Right lung (tissue), 10 donors: ENCODE results near the gene ZNF667. TPM values are rescaled to one million over a fixed set of nuclear protein-coding genes. Genes with fewer than 3 reads are reported as not detected.

Experiments
- DNase-seq, 2 donors: peaks; one replicate each; pipeline ENCODE4 v3.0.0-alpha.2; 2013
- long read RNA-seq, 8 donors: transcript quantifications; one replicate each; lab custom pipeline, GENCODE V29; 2026
- polyA plus RNA-seq, 5 donors: library from polyadenylated mRNA; unstranded; fragments of 120-200 nt; gene quantifications; one replicate each; pipeline versions ENCODE4 v1.2.1 to v1.2.3, GENCODE V29; 2013; ENCODE audit warnings: inconsistent platforms in 1 of 5, low replicate concordance in 1 of 5; ENCODE audit not compliant: insufficient read length in 5 of 5, insufficient read depth in 1 of 5

The ZNF667 gene
- polyA plus RNA-seq, result 10 to 100 TPM; 10.9 to 21.3 (median 18.7) TPM
- long read RNA-seq, donor 1, partial matches to known transcripts, result 41 of 43 reads
- long read RNA-seq, donor 1, other reads (novel, unspliced or antisense), result 0 of 43 reads
- long read RNA-seq, donor 2, partial matches to known transcripts, result 0 of 2 reads
- long read RNA-seq, donor 2, other reads (novel, unspliced or antisense), result 0 of 2 reads
- long read RNA-seq, donor 3, partial matches to known transcripts, result 25 of 29 reads
- long read RNA-seq, donor 3, other reads (novel, unspliced or antisense), result 0 of 29 reads
- long read RNA-seq, donor 4, partial matches to known transcripts, result 34 of 37 reads
- long read RNA-seq, donor 4, other reads (novel, unspliced or antisense), result 0 of 37 reads
- long read RNA-seq, donor 5, partial matches to known transcripts, result 83 of 84 reads
- long read RNA-seq, donor 5, other reads (novel, unspliced or antisense), result 0 of 84 reads
- long read RNA-seq, donor 6, partial matches to known transcripts, result 33 of 37 reads
- long read RNA-seq, donor 6, other reads (novel, unspliced or antisense), result 0 of 37 reads
- long read RNA-seq, donor 7, partial matches to known transcripts, result 77 of 80 reads
- long read RNA-seq, donor 7, other reads (novel, unspliced or antisense), result 0 of 80 reads
- long read RNA-seq, donor 8, partial matches to known transcripts, result 15 of 15 reads
- long read RNA-seq, donor 8, other reads (novel, unspliced or antisense), result 0 of 15 reads

DNA sequence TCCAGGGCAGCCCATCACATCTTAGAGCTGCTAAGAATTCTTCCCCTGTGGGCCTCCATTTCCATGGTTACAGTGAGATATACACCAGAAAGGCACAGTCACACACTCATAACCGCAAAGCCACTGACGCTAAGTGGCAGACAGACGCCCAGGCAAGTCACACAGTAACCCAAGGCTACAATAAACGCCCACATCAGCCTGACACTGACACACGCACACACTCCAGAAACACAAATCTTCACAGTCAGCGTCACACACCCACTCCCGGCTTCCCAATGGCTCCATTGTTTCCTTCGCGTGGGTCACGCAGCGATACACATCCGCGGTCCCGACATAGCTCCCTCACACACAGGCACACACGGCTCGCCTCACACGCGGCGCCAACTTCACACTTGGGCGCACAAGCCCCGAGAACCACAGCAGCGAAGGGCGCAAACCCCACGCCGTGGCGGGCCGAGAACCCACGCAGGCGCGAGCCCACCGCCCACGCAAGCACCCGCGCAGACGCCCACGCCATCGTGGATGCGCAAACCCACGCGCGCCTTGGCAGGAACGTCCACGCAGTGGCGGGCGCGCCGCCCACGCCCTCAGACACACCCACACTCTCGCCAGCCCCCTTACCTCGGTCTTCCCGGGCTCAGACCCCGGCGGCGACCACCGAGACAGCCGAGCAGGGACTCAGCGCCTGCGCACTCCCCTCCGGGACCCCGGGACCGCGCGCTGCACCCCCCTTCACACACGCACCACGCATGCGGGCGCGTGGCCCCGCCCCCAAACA lies at the start of gene ZNF667:
TSS of gene ZNF667 (minus strand) at position 695 of the 778 bp plus-strand sequence. CDS start 14,975 bp downstream, outside the sequence.
- DNase-seq, result peak; percentile 38 to 42

DNA sequence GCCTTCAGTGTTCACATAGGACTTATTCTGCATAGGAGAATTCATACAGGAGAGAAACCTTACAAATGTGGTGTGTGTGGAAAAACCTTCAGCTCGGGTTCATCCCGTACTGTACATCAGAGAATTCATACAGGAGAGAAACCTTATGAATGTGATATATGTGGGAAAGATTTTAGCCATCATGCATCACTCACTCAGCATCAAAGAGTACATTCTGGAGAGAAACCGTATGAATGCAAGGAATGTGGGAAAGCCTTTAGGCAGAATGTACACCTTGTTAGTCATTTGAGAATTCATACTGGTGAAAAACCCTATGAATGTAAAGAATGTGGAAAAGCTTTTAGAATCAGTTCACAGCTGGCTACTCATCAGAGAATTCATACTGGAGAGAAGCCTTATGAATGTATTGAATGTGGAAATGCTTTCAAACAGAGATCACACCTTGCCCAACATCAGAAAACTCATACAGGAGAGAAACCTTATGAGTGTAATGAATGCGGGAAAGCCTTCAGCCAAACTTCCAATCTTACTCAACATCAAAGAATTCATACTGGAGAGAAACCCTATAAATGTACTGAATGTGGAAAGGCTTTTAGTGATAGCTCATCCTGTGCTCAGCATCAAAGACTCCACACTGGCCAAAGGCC lies 48.2 kb upstream of the ZNF667 start:
- no peak for DNase-seq

DNA sequence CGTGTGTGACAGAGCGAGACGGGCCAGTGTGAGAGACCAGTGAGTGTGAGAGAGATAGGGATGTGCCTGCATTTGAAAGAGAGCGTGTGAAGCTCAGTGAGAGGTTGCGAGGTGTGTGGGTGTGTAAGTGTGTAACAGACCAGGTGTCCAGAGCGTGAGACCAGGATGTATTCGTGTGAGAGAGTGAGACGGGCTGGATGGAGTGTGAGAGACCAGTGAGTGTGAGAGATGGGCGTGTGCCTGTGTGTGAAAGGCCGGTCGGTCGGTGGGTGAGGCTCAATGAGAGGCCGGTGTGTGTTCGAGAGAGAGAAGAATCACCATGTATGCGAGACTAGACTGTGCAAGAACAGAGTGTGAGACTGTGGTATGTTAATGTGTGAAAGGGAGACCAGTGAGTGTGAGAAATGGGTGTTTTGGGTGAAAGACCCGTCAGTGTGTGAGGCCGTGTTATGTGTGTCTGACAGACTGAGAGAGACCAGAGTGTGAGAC lies 31.2 kb upstream of the ZNF667 start:
- DNase-seq, result no peak

DNA sequence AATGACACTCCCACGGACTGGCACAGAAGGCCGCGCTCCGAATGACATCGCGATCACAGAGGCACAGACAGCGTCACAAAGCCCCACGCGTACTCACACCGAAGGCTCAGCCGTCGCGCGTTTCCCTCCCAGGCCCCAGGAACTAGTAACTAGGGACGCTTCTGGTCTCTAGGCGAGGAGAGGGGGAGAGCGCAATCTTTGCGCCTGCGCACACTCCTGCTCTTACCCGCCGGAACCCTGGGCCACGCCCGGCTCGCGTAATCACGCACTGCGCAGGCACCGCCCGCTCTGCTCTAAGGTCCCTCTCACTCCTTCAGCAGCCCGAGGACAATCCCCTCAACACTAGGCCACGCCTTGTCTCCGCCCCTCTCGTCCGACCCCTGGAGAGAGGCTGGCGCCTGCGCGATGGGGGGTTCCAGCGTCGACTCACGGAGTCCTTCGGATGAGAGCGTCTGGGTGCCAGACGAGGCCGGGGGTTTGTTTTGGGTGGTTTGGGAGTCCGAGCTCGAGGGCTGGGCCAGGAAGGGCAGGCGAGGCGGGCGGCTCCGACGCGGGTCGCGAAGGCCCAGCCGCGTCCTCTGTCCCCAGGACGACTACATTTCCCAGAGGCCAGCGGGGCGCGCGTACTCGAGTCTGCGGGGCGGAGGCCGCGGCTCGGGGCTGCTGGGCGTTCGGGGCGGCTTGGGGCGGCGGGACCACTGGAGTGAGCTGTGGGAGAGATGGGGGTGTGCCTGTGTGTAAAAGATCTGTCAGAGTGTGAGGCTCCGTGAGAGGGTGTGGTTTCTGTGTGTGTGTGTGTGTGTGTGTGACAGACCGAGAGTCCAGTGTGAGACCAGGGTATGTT lies 30.5 kb upstream of the ZNF667 start, which contains the start of gene ZNF471:
TSS of gene ZNF471 (plus strand) at position 410 of the 844 bp plus-strand sequence. CDS start 3,717 bp downstream, outside the sequence.
- DNase-seq, result peak; percentile 98 to 99

DNA sequence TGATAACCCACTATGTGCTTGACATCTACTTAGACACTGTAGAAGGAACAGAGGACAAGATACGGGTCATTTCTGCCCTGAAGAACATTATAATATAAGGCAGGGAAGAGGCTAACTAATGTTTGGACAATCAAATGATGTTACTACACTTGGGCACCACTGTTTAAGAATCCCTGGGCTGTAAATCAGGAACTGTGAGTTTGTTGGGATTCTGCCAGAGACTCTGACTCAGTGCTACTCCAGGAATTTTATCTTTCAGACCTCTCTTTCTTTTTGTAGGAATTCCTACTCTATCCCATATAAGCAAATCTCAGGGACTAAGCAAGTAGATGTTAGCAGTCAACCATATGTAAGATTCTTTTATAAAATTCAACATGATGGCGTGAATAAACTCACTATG lies 27.4 kb upstream of the ZNF667 start:
- no peak for DNase-seq

DNA sequence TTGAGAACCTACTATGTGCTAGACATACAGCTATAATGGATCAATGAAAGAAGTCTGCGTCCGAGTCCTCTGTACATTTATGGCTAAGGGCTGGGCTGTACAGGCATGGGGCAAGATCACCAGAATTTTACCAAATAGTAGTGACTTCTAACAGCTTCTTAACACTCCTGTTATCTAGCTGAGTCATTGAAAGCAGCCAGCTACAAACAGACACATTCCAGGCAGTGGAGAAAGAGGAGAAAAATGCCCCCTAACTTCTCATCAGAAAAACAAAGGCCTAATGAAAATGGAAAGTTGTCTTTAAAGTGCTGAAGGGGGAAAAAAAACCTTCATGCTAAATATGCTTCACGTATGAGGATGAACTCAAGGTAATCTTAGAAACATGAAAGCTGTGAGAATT lies 14.3 kb upstream of the ZNF667 start:
- no peak for DNase-seq

DNA sequence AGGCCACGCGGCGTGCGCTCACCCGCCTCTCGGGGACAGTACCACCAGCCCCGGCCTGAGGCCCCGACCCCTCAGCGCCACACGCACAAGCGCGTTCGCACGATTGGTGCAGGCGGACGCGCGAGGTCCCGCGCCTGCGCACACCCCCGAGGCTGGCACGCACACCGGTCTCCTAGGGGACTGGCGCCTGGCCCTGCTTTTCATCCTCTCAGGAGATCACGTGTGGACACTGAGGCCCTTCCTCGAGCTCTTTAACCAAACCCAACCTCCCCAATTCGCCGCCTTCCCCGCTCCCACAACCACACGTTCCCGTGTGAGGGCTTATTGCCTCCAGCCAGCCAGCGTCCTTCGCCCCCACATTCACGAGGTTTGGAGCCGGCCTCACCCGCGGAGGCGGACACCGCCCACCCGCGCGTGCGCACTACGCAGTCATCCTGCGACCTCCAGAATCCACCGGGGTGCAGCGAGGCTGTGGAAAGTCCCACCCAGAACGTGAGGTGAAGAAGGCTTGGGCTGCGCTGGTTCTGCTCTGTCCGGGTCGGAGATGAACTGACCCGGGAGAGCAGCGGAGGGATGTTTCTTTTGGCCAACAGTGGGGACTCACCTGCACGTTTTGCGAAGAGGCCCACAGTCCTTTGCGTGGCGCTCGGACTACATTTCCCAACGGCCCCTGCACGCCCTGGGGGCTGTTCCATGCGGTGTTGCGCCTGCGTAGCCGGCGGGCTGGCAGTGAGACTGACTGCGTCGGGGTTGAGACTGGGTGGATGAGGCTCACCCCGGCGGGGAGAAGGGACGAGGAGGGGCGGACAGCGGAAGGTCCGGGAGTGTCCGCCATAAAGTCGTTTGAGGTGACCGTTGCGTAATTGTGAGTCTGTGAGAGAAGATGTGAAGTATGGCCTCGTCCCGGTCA lies 539 bp upstream of the ZNF667 start:
- peak; percentile 94 to 96 for DNase-seq

DNA sequence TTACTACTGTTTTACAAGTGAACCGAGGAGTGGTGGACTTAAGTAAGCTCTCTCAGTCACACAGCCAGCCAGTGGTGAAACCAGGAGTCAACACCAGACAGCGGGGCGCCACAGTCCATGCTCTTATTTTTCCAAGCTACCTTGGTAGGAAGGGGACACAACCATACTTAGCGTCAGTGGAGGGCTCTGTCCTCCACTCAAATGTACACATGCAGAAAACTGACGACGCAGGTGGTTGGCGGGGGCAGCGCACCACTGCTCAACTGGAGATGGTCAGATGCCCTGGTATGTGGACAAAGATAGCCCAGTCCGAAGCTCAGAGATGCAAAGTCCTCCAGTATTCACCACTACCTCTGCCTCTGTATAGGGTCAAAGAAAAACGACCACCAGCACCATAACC lies 1.1 kb downstream of the ZNF667 start:
- DNase-seq, result no peak

DNA sequence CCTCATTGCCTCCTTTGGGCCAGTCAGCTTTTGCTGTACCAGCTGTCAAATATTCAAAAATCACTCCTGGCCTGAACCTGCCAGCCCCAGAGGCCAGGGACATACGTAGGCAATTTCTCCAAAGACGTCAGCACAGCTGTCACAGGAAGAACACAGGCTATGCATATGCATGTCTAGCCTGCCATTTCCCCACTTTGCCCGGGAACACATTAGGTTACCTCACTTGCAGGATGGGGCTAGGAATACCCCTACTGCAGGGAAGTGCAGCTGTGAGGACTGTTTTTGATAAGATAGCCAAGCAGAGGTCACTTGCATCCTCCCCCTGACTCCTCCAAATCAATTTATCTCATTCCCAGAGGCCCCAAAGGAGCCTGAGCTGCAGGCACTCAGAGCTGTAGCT lies 2.8 kb downstream of the ZNF667 start:
- no peak for DNase-seq

DNA sequence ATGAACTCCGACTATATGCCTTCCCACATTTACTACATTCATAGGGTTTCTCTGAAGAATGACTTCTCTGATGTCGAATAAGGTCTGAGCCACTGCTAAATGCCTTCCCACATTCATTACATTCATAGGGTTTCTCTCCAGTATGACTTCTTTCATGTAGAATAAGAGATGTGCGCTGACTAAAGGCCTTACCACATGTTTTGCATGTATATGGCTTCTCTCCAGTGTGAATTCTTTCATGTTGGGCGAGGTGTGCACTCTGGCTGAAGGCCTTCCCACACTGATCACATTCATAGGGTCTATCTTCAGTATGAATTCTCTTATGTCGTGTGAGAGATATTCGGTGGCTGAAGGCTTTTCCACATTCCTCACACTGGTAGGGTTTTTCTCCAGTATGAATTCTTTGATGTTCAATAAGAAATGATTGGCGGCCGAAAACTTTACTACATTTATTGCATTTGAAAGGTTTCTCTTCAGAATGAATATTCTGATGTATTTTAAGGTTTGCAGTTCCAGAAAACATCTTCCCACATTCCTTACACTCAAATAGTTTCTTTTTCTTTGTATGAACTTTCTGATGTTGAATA lies 35.8 kb downstream of the ZNF667 start:
- DNase-seq, result no peak

DNA sequence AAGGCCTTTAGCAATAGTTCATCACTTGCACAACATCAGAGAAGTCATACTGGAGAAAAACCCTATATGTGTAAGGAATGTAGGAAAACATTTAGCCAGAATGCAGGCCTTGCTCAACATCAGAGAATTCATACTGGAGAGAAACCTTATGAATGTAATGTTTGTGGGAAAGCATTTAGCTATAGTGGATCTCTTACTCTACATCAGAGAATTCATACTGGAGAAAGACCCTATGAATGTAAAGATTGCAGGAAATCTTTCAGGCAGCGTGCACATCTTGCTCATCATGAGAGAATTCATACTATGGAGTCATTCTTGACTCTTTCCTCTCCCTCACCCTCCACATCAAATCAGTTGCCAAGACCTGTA lies 53.2 kb downstream of the ZNF667 start:
- DNase-seq, result no peak

DNA sequence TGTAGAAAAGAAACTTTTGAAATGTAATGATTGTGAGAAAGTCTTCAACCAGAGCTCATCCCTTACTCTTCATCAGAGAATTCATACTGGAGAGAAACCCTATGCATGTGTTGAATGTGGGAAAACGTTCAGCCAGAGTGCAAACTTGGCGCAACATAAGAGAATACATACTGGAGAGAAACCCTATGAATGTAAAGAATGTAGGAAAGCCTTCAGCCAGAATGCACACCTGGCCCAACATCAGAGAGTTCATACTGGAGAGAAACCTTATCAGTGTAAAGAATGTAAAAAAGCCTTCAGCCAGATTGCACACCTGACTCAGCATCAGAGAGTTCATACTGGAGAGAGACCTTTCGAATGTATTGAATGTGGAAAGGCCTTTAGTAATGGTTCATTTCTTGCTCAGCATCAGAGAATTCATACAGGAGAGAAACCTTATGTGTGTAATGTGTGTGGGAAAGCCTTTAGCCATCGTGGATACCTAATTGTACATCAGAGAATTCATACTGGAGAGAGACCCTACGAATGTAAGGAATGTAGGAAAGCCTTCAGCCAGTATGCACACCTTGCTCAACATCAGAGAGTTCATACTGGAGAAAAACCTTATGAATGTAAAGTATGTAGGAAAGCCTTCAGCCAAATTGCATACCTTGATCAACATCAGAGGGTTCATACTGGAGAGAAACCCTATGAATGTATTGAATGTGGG lies 53.7 kb downstream of the ZNF667 start:
- DNase-seq, result no peak

DNA sequence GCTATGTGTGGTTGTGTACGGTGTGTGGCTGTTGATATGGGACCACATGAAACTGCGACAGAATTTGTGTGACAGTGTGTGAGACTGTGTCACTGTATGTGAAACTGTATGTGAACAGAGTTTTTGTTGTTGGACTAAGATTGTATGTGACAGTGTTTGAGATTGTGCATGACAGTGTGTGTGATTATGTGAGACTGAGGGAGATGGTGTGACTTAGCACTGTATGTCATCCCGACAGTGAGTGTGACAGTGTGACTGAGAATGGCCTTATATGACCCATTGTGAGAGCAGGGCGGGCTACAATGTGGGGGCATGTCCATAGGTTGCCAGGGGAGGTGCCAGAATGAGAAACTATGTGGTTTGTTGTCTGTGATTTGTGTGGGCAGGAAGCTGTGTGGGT lies 72.1 kb downstream of the ZNF667 start:
- DNase-seq, result no peak

DNA sequence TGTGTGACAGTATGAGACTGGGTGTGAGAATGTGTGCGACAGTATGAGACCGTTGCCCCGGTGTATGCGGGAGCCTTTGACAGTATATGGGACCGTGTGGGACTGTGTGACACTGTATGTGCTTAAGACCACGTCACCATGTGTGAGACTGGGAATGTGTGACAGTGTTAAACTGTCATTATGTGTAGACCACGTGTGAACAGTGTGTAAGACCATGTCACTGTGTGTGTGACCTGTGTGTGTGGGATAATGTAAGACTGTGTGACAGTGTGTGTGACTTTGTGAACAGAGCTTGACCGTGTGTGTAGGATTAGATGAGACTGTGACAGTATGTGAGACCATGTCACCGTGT lies 72.5 kb downstream of the ZNF667 start:
- DNase-seq, result peak in 1 of 2 donors; percentile 6

DNA sequence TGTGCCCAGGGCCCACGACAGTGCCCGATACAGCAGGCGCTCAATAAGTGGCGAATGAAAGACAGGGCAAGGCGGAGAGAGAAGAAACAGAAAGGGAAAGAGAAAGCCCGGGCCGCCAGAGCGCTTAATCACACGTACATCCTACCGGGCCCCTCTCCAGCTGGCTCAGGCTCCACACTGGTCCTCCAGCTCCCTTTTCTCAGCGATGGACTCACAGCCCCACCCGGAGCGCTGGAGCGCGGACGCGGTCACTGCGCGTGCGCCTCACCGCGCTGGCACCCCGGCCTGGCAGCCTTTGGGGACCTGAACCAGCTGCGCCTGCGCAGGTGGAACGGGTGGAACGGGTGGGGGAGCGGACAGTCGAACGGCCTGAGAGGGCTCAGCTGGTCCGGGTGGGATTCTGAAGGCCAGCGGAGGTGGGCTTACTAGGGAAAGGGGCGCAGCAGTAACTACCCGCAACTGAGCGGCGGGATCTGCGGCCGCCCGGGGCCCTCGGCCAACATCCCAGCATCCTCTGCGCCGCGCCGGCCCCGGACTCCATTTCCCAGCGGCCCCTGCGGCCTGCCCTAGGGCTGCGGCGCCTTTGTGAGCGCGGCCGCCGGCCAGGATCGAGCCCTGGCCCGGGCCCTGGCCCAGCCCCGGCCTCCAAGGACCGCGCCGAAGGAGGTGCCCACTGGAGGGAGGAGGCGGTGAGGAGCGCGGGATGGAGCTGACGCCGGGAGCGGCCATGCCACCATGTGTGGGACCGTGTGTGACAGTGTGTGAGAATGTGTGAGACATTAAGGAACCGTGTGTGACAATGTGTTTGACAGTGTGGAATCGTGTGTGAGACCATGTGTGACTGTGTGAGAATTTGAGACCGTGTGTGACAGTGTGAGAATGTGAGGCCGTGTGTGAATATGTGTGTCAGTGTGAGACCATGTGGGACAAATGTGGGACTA lies 73.1 kb downstream of the ZNF667 start, which contains the start of gene ZNF583:
TSS of gene ZNF583 (plus strand) at position 569 of the 941 bp plus-strand sequence. CDS start 2,783 bp downstream, outside the sequence.
- peak; percentile 98 to 99 for DNase-seq

DNA sequence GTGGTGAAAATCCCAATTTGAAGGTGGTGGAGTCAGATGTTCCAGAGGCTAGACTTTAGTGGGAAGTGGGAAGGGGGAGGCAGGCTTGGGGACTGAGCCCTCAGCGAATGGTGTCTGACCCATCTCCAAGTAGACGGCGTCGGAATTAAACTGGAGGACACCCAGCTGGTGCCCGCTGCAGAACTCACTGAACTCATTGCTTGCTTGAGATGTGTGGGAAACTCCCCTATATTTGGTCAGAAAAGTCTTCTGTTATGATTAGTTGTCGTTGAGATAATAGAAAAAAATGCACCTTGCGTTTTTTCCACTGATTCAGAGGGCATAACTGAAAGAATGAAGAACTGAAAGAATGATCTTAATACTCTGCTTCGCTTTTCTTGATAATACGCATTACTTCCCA lies 73.9 kb downstream of the ZNF667 start:
- DNase-seq, result peak in 1 of 2 donors; percentile 5

DNA sequence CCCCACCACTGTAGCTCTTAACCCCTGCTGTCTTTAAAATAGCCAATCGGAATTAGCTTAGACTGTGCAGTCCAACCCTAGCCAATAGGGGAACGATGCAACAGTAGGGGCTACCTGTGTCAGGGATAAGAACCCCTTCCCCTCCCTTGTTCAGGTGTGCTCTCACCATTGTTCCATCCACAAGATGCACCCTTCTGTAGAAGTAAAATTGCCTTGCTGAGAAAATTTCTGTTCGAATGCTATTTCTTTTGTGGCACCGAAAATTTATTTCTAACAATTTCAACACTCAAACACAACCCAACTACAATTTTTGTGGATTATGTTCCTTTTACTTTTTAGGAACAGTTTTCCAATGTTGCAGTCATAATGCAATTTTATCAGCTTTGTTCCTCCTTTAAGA lies 76.7 kb downstream of the ZNF667 start:
- DNase-seq, result no peak
